ENCODE results near the gene TBL1X.
"Not testable (repeated sequence)": the region's sequence is repeated elsewhere in the genome, so short reads cannot be mapped to it uniquely, and the experiment has no call there.

TBL1X gene

GRCh38 chrX:9758021-9758638 lies 293.3 kb downstream of the TBL1X start:
- DNase-seq (ENCODE audit: low read depth in 2 of 2) = no peak

- DNase-seq (ENCODE audit: low read depth in 2 of 2) = no peak
Observed at GRCh38 chrX:9759337-9759736, 294.5 kb downstream of the TBL1X start.

DNA sequence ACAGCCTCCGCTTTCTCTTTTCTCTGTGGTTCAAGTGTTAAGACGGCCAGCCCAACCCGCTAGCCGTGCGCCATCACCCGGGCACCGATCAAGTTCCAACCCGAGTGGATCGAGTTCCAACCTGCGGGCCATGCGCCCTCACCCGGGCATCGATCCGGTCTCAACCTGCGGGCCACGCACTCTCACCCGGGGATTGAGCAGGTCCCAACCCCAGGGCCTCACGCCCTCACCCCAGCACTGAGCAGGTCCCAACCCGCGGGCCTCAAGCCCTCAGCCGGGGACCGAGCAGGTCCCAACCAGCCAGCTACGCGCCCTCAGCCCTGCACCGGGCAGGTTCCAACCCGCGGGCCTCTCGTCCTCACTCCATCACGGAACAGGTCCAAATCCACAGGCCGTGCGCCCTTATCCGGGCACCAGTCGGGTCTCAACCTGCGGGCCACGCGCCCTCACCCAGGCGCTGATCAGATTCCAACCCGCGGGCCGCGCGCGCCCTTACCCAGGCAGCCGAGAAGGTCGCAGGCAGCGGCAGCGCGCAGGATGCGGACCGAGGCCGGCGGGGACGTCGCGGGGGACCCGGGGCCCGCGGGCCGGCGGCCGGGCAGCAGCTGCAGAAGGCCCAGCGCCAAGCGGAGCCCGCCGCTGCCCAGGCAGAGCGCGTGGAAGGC lies 300.3 kb downstream of the TBL1X start:
- no peak for DNase-seq (ENCODE audit: low read depth in 2 of 2)

- no peak for DNase-seq (ENCODE audit: low read depth in 2 of 2)
Observed at GRCh38 chrX:9765737-9766097, 300.9 kb downstream of the TBL1X start, which contains the start of gene GPR143. TSS of gene GPR143 (minus strand) at chrX:9765847. CDS start at chrX:9765817, 30 bp downstream.

DNA sequence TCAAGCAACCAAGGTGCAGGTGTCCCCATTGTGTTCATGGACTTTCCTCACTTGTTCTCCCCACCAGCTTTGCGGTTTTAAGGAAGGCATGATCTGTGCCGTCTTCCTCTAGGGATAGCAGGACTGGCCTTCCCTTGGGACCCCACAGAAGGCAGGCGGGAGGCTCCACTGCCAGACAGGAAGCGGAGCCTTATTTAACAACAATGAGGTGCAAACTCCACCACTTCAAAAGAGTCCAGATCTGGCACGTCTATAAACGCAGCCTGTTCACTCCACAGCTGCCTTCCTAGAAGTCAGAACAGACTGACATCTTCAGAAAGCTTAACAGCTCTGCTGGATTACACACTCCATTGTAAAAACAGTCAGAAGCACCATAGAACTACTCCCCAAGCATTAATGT lies 302.5 kb downstream of the TBL1X start:
- no peak for DNase-seq (ENCODE audit: low read depth in 2 of 2)

GRCh38 chrX:9768321-9768839 lies 303.5 kb downstream of the TBL1X start:
- DNase-seq (ENCODE audit: low read depth in 2 of 2) = not testable (repeated sequence)

DNA sequence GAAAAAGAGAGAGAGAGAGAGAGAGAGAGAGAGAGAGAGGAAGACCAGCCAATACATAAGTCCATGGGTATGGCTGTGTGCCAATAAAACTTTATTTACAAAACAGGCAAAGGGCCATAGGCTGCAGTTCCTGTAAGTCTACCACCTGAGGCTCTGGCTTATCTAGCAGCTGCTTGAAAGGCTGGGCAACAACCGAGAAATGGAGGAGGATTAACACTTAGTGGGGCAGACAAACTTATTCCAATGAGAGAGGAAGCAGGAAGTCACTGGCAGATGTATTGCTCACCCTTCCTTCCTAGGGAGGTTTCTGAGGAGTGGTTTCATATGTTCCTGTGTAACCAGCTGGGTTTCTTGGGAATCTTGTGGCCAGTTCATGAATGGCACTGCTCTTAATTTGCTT lies 305.5 kb downstream of the TBL1X start:
- DNase-seq (ENCODE audit: low read depth in 2 of 2) = no peak

DNA sequence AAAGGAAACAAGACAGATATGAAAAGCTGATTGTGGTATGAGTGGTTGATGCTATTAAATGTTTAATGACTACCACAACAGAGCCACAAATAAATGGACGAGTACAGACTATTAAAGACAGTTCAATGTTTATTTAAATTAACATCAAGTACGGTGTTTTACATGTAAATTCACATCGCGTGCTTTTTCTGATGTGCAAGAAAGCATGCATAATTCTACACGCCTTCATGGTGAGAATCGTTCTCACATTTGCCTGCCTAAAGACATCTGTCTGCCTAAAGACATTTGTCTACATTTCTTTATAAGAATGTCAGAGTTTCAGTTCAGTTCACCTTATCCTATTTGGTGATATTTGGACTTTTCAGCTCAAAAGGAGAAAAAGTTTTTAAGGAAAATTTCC lies 308.1 kb downstream of the TBL1X start:
- DNase-seq (ENCODE audit: low read depth in 2 of 2) = no peak

DNA sequence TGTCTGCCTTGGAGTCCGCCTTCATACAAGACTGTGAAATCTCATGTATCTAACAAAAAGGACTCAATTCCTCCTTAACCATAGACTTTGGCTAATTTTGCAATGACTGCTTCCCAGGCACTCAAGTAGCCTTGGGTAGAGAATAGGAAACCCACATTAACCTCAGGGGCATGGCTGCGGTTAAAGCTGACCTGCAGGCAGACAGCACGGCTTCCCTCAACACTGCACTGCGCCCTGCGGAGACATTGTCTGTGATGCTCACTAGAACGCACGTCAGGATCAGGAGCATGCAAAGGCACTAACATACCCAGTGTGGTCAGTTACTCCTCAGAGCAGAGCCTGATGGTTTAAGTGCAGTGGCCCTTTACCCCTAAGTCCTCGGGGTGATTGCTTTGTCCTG lies 311.1 kb downstream of the TBL1X start:
- no peak for DNase-seq (ENCODE audit: low read depth in 2 of 2)

- DNase-seq (ENCODE audit: low read depth in 2 of 2) = no peak
Observed at GRCh38 chrX:9781941-9782340, 317.1 kb downstream of the TBL1X start.

DNA sequence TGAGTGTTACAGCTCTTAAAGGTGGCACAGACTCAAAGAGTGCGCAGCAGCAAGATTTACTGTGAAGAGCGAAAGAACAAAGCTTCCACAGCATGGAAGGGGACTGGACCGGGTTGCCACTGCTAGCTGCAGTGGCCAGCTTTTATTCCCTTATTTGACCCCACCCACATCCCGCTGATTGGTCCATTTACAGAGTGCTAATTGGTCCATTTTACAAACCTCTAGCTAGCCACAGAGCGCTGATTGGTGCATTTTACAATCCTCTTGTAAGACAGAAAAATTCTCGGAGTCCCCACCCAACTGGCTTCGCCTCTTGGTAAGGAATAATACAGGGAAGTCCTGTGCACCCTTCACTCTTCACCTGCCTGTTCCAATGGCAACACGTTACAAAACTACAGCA lies 319.5 kb downstream of the TBL1X start:
- no peak for DNase-seq (ENCODE audit: low read depth in 2 of 2)

- DNase-seq (ENCODE audit: low read depth in 2 of 2) = no peak
Observed at GRCh38 chrX:9785254-9785943, 320.5 kb downstream of the TBL1X start.

GRCh38 chrX:9785944-9786797 lies 321.3 kb downstream of the TBL1X start, which contains the start of gene SHROOM2:
TSS of gene SHROOM2 (plus strand) at chrX:9786429. CDS start at chrX:9786546, 117 bp downstream.
- no peak for DNase-seq (ENCODE audit: low read depth in 2 of 2)

GRCh38 chrX:9786798-9787635 lies 322.2 kb downstream of the TBL1X start:
- DNase-seq (ENCODE audit: low read depth in 2 of 2) = no peak

DNA sequence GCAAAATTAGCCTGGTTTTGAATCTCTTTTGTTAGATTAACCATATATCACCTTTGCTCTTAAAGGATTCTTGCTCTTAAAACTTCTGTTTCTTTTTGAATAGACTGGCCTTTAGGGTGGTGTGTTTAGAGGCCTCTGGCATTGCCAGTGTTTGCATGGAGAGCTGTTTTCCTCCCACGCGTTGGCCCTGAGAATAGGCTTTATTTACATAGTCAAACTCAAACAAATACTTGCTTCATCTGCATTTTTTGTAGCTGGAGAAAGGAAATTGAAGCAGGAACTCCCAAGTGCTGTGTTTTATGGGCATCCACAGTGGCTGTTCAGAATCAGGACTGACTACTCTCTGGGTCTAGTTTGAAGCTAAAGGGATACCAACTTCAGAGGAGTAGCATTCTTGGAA lies 324.1 kb downstream of the TBL1X start:
- DNase-seq (ENCODE audit: low read depth in 2 of 2) = no peak

GRCh38 chrX:9789555-9789954 lies 324.7 kb downstream of the TBL1X start:
- DNase-seq (ENCODE audit: low read depth in 2 of 2) = no peak
